Activated CD8-positive, alpha-beta T cell treated with anti-CD3 and anti-CD28 coated beads, Interleukin-2, amount 10 ng/mL, durations not matched to agents 7 days and 5 days (primary cell): ENCODE measurements around the gene SEC22C. TPM values are rescaled to one million over a fixed set of nuclear protein-coding genes. Genes with fewer than 3 reads are reported as not detected.
"Not testable (repeated sequence)": the region's sequence is repeated elsewhere in the genome, so short reads cannot be mapped to it uniquely, and the experiment has no call there.

Experiments
- ATAC-seq: fragments of 150-1000 bp; cut with Tn5 transposase; one replicate; pipeline ENCODE4 v1.10.0; 2021; ENCODE audit warnings: moderate library complexity
- CTCF ChIA-PET: fragments of 350-600 bp; sonication (Branson Sonifier 250); formaldehyde crosslinking; loops from one replicate; lab custom pipeline; 2021; ENCODE audit warnings: antibody characterized with exemption; lab: Charles Lee
- POLR2A ChIA-PET: fragments of 350-600 bp; sonication (Branson Sonifier 250); formaldehyde crosslinking; loops from one replicate; lab custom pipeline; 2021; ENCODE audit warnings: antibody characterized with exemption; lab: Charles Lee
- DNase-seq: peaks from one replicate; pipeline ENCODE4 v3.0.0-alpha.2; 2020
- H3K27ac Mint-ChIP-seq: one replicate; pipeline ENCODE4 v1.8.0; 2021; ENCODE audit warnings: mild to moderate bottlenecking, mixed read lengths
- H3K27me3 Mint-ChIP-seq: one replicate; pipeline ENCODE4 v1.8.0; 2021; ENCODE audit warnings: low read depth, mixed read lengths
- H3K36me3 Mint-ChIP-seq: one replicate; pipeline ENCODE4 v1.8.0; 2021; ENCODE audit warnings: low read depth, mixed read lengths
- H3K4me1 Mint-ChIP-seq: one replicate; pipeline ENCODE4 v1.8.0; 2021; ENCODE audit warnings: low read depth, mixed read lengths
- H3K4me3 Mint-ChIP-seq: one replicate; pipeline ENCODE4 v1.8.0; 2021; ENCODE audit warnings: mild to moderate bottlenecking, mixed read lengths
- H3K9me3 Mint-ChIP-seq: one replicate; pipeline ENCODE4 v1.8.0; 2022; ENCODE audit warnings: mixed read lengths; ENCODE audit not compliant: insufficient read depth
- total RNA-seq, 2 experiments: library from RNA; stranded (reverse); gene quantifications; one replicate each; pipeline ENCODE4 v1.2.3, GENCODE V29; 2021

The SEC22C gene
- total RNA-seq, 2 experiments from 2014 or later: 49.3 to 51.4 TPM

GRCh38 chr3:42600958-42601675 is 19.4 kb upstream of the SEC22C start:
- ChIA-PET CTCF (interaction anchor here (0.5 to 3.8 kb wide), 14 partner anchors 8 to 144 kb away, joined by 3 to 69 read pairs (median 5); partner anchors contain the start of genes SEC22C, SS18L2 and VIPR1), POLR2A (interaction anchor here (0.9 to 3.8 kb wide), 14 partner anchors 9 to 696 kb away, joined by 3 to 33 read pairs (median 4); partner anchors contain the start of genes SEC22C and SS18L2)
- H3K4me1 Mint-ChIP-seq: peaks cover 35% of the 10 kb centered on the region
- H3K27me3 Mint-ChIP-seq: no peaks in the 10 kb centered on the region
- DNase-seq (peak; percentile 66), ATAC-seq (peak; percentile 38)
- peaks cover 4% of the 10 kb centered on the region for H3K9me3 Mint-ChIP-seq
- peak overlapping the region; percentile 94 for H3K4me3 Mint-ChIP-seq
- peak overlapping the region; percentile 99 for H3K27ac Mint-ChIP-seq
- H3K36me3 Mint-ChIP-seq: peaks cover 43% of the 10 kb centered on the region

- DNase-seq: peak; percentile 99
- POLR2A ChIA-PET: interaction anchor here (0.9 to 3.8 kb wide), 14 partner anchors 10 to 696 kb away, joined by 3 to 33 read pairs (median 4); partner anchors contain the start of genes SEC22C and SS18L2
- H3K27ac Mint-ChIP-seq: peak within 1 kb of the TSS; percentile 99
Observed at GRCh38 chr3:42600111-42600957, 18.6 kb upstream of the SEC22C start, which contains the start of gene NKTR. TSS of gene NKTR (plus strand) at chr3:42600686. CDS start at chr3:42601007, 321 bp downstream.

GRCh38 chr3:42597098-42597497 is 15.3 kb upstream of the SEC22C start:
- H3K4me3 Mint-ChIP-seq, DNase-seq, POLR2A ChIA-PET, H3K27me3 Mint-ChIP-seq, H3K9me3 Mint-ChIP-seq, ATAC-seq: not testable (repeated sequence)
- Mint-ChIP-seq H3K36me3 (peaks cover 45% of the 10 kb centered on the region), H3K4me1 (peaks cover 32% of the 10 kb centered on the region), H3K27ac (peak overlapping the region; percentile 49)
- CTCF ChIA-PET: interaction anchor here (1.1 to 1.4 kb wide), 2 partner anchors 12 to 17 kb away, joined by 3 read pairs; no protein-coding TSS in a partner anchor

More at GRCh38 chr3:42600111-42600957, 18.6 kb upstream of the SEC22C start, which contains the start of gene NKTR:
- Mint-ChIP-seq H3K36me3 (peaks cover 48% of the 10 kb centered on the region), H3K4me3 (peak within 1 kb of the TSS; percentile 94), H3K4me1 (peaks cover 31% of the 10 kb centered on the region), H3K9me3 (peaks cover 4% of the 10 kb centered on the region), H3K27me3 (no peaks in the 10 kb centered on the region)
- peak; percentile 91 for ATAC-seq
- CTCF ChIA-PET: interaction anchor here (0.5 to 3.8 kb wide), 10 partner anchors 9 to 144 kb away, joined by 3 to 69 read pairs (median 10); partner anchors contain the start of genes SEC22C, SS18L2 and VIPR1

DNA sequence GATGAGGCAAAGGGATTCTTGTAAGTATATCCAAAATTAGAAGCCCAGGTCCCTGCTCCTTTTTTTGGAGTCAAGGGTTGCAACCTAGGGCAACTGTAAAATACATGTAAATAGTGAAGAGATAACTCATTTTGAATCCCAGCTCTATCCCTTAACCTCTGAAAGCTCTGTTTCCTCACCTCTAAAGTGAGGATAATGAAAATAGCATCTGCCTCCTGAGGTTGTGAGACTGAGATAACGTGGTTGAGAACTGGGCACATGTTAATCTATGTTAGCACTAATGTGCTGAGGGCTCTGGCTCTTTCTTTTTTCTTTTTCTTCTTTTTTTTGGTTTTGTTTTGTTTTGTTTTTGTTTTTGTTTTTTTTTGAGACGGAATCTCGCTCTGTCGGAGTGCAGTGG is 13.9 kb upstream of the SEC22C start:
- no peak overlapping the region for H3K27ac Mint-ChIP-seq
- CTCF ChIA-PET: interaction anchor here (1.0 to 2.8 kb wide), 3 partner anchors 10 to 17 kb away, joined by 3 to 17 read pairs (median 6); partner anchors contain the start of gene SEC22C

GRCh38 chr3:42593635-42594034 is 11.9 kb upstream of the SEC22C start:
- Mint-ChIP-seq H3K36me3 (peaks cover 53% of the 10 kb centered on the region), H3K4me3 (no peak overlapping the region), H3K27ac (no peak overlapping the region), H3K27me3 (no peaks in the 10 kb centered on the region), H3K9me3 (no peaks in the 10 kb centered on the region), H3K4me1 (peaks cover 46% of the 10 kb centered on the region)
- DNase-seq (no peak), ATAC-seq (no peak)
- CTCF ChIA-PET: interaction anchor here (0.6 to 2.8 kb wide), 4 partner anchors 8 to 796 kb away, joined by 3 to 17 read pairs (median 6); partner anchors contain the start of gene SEC22C
- POLR2A ChIA-PET: interaction anchor here (0.8 to 1.2 kb wide), 2 partner anchors 10 to 12 kb away, joined by 3 to 4 read pairs; partner anchors contain the start of gene SEC22C

More for the DNA sequence above, 13.9 kb upstream of the SEC22C start:
- Mint-ChIP-seq H3K36me3 (peaks cover 52% of the 10 kb centered on the region), H3K4me1 (peaks cover 38% of the 10 kb centered on the region), H3K9me3 (no peaks in the 10 kb centered on the region), H3K4me3 (no peak overlapping the region), H3K27me3 (no peaks in the 10 kb centered on the region)
- DNase-seq: no peak
- ATAC-seq: no peak
- POLR2A ChIA-PET: no interaction called here

- POLR2A ChIA-PET: interaction anchor here (0.7 to 4.6 kb wide), 3 partner anchors 9 to 11 kb away, joined by 3 to 33 read pairs (median 15); partner anchors contain the start of gene NKTR
Observed at GRCh38 chr3:42591811-42592210, 10.0 kb upstream of the SEC22C start.

DNA sequence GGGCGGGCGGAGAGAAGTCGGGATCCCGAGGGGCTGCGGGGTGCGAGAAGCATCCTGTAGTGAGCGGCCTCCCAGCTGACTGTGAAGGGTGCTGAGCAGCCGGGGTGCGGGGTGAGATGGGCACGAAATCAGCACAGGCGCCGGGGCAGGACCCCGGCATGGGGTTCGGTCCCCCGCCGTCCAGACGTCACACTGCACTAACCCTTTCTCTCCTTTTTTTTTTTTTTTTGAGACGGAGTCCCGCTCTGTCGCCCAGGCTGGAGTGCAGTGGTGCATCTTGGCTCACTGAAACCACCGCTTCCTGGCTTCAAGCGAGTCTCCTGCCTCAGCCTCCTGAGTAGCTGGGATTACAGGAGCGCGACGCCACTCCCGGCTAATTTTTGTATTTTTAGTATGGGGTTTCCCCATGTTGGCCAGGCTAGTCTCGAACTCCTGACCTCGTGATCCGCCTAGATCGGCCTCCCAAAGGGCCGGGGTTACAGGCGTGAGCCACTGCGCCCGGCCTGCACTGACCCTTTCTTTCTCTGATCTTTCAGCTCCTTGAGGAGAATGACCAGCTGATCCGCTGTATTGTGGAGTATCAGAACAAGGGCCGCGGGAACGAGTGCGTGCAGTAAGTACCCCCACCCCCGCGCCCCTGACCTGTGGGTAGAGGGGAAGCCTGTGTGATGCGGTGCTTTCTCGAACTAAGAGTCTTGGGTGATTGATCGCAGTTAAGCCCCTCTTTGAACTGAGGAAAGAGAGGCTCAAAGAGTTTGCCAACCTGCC is 9.4 kb upstream of the SEC22C start:
- DNase-seq: no peak
- Mint-ChIP-seq H3K27ac (peak overlapping the region; percentile 96), H3K4me3 (peak overlapping the region; percentile 97), H3K36me3 (peaks cover 36% of the 10 kb centered on the region), H3K4me1 (peaks cover 43% of the 10 kb centered on the region), H3K9me3 (no peaks in the 10 kb centered on the region), H3K27me3 (no peaks in the 10 kb centered on the region)
- ChIA-PET POLR2A (interaction anchor here (0.6 to 4.6 kb wide), 5 partner anchors 8 to 33 kb away, joined by 3 to 33 read pairs (median 13); partner anchors contain the start of genes NKTR and SEC22C), CTCF (interaction anchor here (0.8 to 2.2 kb wide), 9 partner anchors 9 to 153 kb away, joined by 3 to 23 read pairs (median 4); partner anchors contain the start of genes NKTR, SEC22C and VIPR1)
- ATAC-seq: no peak

More at GRCh38 chr3:42591811-42592210, 10.0 kb upstream of the SEC22C start:
- H3K27me3 Mint-ChIP-seq: no peaks in the 10 kb centered on the region
- CTCF ChIA-PET: interaction anchor here (2.2 kb wide), 1 partner anchor 10 kb away, joined by 23 read pairs; the partner anchor contains the start of gene NKTR
- H3K4me3 Mint-ChIP-seq: peak overlapping the region; percentile 97
- DNase-seq (no peak), ATAC-seq (no peak)
- H3K9me3 Mint-ChIP-seq: no peaks in the 10 kb centered on the region
- H3K36me3 Mint-ChIP-seq: peaks cover 40% of the 10 kb centered on the region
- H3K4me1 Mint-ChIP-seq: peaks cover 43% of the 10 kb centered on the region
- H3K27ac Mint-ChIP-seq: peak overlapping the region; percentile 96

DNA sequence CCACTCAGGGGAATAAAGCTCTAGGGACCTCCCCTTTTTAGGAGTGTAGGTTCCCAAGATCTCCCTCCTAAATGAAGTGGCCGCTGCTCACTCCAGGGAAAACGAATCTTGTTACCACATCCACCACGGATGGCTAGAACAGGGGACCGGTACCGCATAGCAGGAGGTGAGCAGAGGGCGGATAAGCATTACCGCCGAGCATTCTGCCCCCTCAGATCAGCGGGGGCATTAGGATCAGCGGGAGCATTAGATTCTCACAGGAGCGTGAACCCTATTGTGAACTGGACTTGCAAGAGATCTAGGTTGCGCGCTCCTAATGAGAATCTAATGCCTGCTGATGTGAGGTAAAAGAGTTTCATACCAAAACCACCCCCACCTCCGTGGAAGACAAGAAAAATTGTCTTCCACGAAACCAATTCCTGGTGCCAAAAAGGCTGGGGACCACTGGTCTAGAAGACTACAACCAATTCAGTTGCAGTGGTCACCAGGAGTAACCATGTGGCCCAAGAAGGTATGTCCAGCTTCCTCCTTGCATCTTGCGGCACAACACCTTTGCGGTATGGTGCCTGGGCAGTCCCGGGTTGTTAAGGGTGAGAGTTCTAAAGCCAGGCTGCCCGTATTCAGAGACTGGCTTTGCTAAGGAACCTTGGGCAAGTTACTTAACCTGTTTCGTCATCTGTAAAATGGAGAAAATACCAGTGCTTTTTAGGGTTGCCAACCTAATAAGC is 7.8 kb upstream of the SEC22C start:
- CTCF ChIA-PET: interaction anchor here (0.9 to 1.3 kb wide), 3 partner anchors 20 to 164 kb away, joined by 3 to 6 read pairs (median 4); no protein-coding TSS in a partner anchor
- H3K4me3 Mint-ChIP-seq: peak overlapping the region; percentile 97
- peaks cover 30% of the 10 kb centered on the region for H3K36me3 Mint-ChIP-seq
- H3K4me1 Mint-ChIP-seq: peaks cover 48% of the 10 kb centered on the region
- POLR2A ChIA-PET: interaction anchor here (1.2 to 4.6 kb wide), 3 partner anchors 9 to 34 kb away, joined by 4 to 33 read pairs (median 15); partner anchors contain the start of gene NKTR
- peak overlapping the region; percentile 96 for H3K27ac Mint-ChIP-seq
- ATAC-seq (no peak), DNase-seq (no peak)
- no peaks in the 10 kb centered on the region for H3K9me3 Mint-ChIP-seq
- no peaks in the 10 kb centered on the region for H3K27me3 Mint-ChIP-seq

- H3K27me3 Mint-ChIP-seq: no peaks in the 10 kb centered on the region
- no peaks in the 10 kb centered on the region for H3K9me3 Mint-ChIP-seq
- no peak for ATAC-seq
- DNase-seq: no peak
- POLR2A ChIA-PET: interaction anchor here (4.6 kb wide), 1 partner anchor 13 kb away, joined by 33 read pairs; the partner anchor contains the start of gene NKTR
- no peak overlapping the region for H3K4me3 Mint-ChIP-seq
- H3K27ac Mint-ChIP-seq: no peak overlapping the region
- H3K36me3 Mint-ChIP-seq: peaks cover 21% of the 10 kb centered on the region
- peaks cover 39% of the 10 kb centered on the region for H3K4me1 Mint-ChIP-seq
- CTCF ChIA-PET: interaction anchor here (0.8 to 1.0 kb wide), 2 partner anchors 12 to 49 kb away, joined by 3 to 4 read pairs; no protein-coding TSS in a partner anchor
Observed at GRCh38 chr3:42588625-42589024, 6.9 kb upstream of the SEC22C start.
